ENCODE measurements around the gene FAM241B.
A peak's percentile ranks its signal among the peaks of the same experiment; 100 is the strongest.

FAM241B gene

DNA sequence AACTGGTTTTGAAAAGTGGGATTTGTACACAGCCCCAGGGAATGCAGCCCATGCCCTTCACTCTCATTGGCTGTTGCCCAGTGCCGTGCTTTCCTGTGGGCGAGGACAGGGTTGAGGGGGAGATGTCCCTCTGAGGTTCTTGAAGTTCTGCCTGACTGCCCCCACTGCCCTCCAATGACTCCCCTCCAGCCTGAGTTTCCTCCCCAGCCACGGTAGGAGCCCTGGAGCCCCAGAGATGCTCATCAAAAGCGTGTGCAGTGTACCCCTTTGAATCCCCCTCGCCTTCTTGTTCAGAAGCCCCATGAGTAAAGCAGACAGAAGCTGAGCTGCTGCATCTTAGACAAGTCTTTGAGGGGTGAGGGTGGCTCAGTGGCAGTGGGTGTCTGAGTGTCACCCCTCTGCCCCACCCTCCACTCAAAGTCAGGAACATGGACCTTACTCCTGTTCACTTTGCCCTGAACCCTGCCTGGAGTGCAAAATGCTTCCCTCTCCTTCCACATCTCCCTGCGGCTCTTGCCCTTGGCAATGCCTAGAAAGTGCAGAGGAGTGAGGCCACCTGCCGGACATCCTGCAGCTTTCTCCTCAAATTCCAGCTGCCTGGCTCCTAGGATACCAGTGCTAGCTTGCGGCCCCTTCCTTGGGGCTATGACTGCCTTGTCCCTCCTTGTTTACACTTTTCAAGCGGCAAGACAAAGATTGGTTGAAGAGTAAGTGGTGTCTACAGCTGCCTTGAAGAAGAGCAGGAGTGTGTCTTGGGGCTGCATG lies 19.9 kb downstream of the FAM241B start:
- DNase-seq, result no peak

DNA sequence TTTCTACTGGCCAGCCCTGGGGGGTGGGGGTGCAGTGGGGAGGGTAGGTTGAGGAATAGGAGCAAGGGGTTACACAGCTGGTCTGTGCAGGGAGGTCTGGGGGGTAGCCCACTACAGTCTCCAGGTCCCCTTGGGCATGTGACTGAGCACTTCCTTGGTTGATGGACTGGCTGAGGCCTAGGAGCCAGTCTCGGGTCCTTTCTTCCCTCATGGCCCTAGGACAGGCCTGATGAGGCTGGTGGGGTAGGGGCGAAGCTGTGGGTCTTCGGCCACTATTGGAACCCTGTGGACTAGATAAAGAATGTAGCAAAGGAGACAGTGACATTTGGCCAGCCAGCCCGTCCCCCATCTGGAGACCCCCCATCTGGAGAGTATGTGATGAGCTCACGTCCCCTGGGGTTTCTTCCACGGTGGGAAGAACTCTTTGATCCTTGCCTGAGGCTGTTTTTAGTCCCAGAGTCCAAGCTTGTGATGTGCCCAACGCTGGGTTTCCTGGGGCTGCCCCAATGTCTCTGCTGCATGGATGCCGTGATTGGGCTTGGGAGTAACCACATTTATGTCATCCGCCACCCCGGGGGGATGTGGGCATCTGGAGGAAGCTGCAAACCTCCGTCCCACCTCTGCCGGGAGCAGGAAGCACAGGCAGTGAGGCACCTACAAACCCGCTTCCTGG lies 20.7 kb downstream of the FAM241B start:
- DNase-seq, result peak in 1 of 2 experiments; percentile 32

DNA sequence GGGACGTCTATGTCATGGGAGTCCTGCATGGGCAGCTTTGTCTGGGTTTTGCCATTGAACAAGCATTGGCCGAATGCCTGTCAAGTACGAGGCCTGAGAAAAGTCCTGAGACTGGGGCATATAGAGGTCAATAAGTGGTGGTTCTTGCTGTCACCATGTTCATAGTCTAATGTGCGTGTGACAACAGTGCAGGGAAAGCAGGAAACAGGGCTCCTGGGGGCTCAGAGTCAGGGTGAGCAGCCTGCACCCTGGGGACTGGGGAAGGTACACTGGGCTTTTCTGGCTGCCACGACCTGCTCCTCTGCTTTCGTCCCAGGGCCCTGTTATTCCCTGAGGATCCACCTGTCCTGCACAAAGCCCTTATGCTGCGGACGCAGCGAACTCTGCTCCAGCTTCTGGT lies 21.3 kb downstream of the FAM241B start:
- no peak for DNase-seq

DNA sequence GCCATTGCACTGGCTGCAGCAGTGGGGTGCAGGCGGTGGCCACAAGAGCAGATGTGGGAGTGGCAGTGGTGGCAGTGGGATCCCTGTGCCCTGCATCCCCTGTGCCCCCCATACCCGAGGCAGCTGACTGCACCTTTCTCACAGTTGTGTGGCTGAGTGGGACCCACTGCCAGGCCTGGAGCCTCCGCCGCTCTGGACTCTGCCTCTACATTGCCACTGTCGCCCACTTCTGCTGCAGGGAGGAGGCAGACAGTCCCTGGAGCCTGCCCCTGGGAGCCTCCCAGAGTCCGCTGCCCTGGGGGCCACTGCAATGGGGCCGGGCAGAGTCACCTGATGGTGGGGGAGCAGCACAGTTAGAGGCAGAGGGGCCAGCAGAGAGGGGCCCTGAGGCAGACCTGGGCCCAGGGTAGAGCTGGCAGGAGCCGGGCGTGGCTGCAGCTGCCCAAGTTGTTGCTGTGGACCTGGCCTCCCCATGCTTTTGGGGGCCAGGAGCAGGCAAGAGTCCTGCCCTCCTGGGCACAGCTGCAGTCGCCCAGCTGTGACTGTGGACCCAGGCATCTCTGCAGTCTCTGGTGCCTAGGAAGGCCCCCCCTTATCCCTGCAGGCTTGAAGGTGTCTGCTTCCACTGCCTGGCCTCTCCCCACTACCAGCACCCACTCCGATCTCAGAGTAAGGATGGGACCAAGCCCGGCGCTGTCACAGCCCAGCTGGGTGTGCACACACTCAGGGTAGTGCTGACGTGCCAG lies 22.2 kb downstream of the FAM241B start:
- DNase-seq, result no peak

DNA sequence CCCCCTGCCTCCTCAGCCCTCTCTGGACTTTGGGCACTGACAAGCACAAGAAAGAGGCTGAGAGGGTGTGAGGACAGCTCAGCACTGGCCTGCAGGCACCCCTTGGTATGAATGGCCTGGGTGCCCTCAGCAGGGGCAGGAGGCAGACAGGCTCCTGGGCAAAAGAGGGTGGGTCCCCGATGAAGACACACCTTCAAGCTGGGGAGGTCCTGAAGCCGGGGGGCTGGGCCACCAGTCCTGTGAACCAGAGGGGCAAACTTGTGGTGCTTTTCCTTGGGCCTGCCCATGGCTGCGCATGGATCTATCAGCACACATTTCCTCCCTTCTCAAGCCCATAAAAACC lies 22.8 kb downstream of the FAM241B start:
- DNase-seq, result no peak

- DNase-seq, result no peak
Observed at GRCh38 chr10:69653561-69653960, 23.5 kb downstream of the FAM241B start.

GRCh38 chr10:69655124-69655867 lies 25.2 kb downstream of the FAM241B start:
- DNase-seq, result peak; percentile 33 to 66

DNA sequence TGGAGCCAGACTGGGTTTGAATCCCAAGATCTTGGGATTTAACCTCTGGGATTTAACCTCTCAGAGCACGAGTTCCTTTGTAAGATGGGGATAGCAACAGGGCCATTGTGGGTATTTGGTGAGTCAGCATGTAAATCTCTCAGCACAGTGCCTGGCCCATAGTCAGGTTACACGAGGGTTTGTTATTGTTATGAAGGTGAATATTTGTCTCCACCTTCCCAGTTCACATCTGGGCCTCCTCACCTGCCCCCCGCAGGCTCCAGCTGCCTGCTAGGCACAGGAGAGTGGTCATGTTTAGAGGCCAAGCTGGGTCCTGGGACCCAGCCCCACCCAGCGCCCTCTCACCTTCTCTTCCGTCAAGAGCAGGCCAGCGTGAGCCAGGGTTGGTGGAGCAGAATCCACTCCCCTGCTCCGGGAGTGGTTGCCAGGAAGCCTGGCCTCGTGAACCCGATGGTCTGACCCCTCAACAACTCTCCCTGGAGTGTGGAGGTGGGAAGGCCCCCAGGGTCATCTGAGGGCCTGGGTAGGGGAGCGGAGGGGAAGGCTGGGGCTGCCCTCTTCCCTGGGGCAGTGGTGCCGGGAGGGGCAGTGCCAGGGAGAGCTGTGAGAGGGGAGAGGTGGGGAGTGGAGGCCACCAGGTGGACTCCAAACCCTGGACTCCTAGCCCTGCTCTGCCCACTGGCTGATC lies 26.0 kb downstream of the FAM241B start:
- DNase-seq, result no peak

- DNase-seq, result no peak
Observed at GRCh38 chr10:69656742-69657269, 26.8 kb downstream of the FAM241B start.

DNA sequence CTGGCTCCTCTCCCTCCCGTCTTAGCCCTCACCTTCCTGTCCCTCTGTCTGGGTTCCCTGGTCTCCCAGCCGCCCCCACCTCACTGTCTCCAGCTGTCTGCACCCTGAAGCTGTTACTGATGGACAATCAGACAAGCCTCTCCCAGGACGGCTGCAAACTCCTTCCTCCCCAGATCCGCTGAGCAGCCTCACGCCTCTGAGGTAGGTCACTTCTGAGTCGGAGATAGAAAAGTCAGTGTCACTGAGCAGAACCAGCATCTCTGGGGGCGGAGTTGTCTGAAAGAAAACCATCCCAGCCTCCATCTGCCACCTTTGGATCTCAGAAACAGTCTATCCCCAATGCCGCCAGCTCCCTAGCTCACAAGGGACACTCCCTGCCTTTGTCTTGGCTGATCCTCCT lies 27.4 kb downstream of the FAM241B start:
- no peak for DNase-seq

- no peak for DNase-seq
Observed at GRCh38 chr10:69657866-69658265, 27.8 kb downstream of the FAM241B start.

DNA sequence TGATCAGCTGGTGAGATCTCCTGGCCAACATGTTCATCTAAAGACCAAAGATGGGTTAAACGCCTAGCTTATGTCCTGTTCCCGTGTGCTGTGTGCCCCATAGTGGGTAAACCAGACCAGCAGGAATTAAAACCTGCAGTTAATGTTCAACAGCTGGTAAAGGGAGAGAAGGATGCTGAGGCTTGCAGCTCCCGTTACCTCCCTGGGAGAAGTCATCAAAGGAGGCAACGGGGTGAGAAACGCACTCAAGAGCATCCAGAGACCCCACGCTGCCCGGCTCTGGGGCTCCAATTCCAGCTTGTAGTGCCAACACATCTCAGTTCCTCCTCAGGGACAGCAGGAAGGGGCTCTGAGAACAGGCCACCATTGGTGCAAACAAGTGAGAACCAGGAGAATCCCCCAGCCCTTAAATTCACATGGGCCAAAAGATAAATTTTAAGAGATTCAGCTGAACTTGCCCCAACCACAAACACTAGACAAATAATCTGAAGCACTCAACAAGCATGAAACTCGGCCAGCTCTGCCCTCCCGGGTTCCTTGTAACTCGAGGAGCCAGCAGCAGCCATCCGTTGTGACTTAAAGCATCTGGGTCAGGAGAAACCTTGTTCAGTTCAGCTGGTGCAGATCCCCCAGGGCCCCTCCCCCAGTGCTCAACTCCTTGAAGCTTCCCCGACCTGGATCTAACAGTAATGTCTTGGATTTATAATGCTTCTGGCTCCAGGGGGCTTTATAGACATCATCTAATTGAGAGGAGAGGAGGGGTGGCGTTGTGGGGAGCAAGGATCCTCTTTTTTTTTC lies 29.4 kb downstream of the FAM241B start:
- no peak for DNase-seq

GRCh38 chr10:69660296-69660695 lies 30.2 kb downstream of the FAM241B start:
- no peak for DNase-seq

GRCh38 chr10:69661414-69662172 lies 31.5 kb downstream of the FAM241B start:
- no peak for DNase-seq

DNA sequence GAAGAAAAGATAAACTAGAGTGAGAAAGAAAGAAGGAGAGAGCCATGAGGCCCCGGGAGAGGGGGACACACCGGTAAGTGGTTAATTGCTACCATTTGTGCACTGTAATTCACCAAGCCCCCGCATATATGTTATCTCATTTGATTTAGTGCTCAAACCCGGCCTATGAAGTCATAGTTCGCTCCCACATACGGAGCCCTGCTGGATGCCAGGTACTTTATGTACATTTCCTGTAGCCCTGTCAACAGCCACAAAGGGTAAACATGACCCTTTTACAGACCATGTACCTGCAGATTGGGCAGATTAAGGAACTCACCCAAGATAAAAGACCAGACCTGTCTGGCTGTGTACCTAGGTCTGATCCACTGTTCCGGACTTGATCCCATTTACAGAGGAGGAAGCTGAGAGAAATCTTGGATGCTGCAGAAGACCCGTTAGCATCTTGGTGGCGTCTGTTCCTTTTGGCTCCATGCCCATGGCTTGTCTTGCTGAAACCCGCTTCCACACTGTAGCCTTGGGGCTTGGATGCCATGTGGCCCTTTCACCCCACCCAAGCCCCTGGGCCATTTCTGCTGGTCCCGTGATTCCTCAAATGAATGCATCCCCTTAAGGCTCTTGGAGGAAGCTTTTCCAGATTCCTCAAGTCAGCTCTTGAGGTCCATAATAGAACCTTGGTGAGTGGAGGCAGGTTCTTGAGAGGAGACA lies 32.3 kb downstream of the FAM241B start:
- no peak for DNase-seq

- no peak for DNase-seq
Observed at GRCh38 chr10:69662901-69663300, 32.9 kb downstream of the FAM241B start.

DNA sequence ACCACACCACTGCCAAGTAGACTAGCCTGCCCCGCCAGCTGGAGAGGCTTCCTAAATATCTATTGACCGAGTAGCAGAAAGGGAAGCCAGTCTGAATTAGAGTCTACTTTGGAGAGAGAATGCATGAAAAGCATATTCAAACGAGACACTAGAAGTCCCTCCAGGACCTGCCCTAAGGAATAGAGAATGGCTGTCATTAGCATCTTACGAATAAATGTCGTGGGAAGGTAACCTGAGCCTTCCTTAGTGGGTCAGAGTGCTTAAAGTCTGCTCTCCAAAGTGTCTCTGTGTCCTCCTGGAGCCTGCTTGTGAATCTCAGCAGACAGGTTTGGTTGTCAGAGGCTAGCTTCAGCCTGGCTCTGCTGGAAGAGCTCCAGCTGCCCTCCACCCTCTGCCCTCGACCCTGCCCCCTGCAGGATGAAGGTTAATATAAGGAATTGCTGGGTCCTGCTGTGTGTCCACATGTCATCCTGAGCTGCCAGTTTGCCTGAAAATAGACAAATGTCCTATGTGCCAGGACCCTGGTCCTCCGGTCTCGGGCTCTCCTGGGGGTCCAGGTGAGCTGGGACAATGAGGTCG lies 33.4 kb downstream of the FAM241B start:
- no peak for DNase-seq

DNA sequence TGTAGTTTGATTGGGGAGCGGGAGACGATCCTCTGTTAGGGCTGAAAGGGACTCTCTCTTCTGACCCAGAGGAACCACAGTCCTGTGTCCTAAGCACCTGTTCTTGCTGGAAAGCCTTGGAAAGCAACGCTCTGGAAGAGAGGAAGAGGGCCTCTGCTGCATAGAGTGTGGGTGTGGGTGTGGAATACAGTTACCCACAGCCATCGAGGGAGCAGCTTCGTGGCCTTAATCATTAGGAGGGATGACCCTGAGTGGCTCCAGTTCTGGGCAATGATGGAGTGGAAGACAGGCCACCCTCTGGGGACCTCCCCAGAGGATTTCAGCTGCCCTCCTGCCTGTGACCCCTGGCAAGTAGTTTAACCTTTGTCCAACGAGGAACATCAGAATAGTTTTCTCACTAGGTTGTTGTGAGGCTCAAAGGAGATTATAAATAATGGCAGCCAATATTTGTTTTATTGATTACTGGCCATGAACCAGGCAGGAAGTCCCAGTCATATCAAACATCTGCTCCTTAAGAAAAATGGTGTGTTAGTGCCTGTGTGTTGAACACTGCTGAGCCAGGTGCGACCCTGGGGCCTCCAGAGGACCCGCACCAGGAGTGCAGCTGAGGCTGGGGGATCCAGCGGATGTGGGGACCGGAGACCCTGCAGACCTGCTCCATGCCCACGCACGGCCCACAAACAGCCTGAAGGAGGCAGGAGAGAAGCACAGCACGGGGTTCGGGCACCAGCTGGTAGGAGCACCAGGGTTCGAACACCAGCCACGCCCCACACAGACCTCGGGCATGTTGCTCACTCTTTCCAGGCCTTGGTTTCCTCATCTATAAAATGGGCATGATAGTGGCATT lies 35.6 kb downstream of the FAM241B start:
- DNase-seq, result no peak

DNA sequence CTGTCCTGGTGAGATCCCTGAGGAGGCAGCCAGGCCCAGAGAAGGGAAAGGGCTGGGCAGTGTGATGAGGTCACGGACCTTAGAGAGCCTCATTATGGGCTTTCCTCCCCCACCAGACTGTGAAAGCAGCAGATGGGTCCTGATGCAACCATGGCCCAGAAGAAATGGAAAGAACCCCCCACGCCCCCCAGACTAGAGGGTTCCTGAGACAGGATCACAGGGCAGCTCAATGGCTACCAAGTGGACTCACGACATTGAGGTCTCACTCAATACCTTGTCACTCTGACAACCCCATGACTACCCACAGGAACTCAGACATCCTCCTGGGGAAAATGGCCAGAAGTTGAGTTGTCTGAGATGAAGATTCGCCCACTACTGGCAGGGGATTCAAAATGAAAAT lies 36.7 kb downstream of the FAM241B start:
- DNase-seq, result no peak

All from NCI-H524 (cell line).